Activated CD8-positive, alpha-beta memory T cell treated with anti-CD3 and anti-CD28 coated beads for 24 hours (primary cell): Measurements from ENCODE around the gene TAF7L.

Source experiments
- DNase-seq: peaks from one replicate; pipeline ENCODE4 v3.0.0-alpha.2; 2020

TAF7L gene

DNA sequence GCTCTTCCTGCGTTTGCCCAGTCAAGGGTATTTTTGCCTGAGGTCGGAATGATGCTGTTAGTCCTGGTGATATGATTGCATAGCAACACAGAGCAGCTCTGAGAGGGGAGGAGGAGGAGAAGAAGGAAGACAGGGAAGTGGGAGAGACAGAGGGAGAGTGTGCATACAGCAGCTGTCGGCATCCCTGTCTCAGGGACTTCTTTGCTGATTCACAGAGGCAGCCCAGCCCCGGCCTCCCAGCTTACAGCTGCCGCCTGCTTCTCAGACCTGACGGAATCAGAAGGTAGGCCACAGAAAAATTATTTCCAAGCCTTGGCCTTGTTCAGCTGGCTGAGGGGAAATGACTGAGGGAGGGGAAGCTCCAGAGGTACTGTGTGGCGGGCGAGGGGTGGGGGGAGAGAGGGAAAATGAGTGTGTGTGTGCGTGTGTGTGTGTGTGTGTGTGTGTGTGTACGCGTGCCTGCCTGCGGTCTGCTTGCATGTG, 71.2 kb downstream of the TAF7L start:
- DNase-seq: no peak

DNA sequence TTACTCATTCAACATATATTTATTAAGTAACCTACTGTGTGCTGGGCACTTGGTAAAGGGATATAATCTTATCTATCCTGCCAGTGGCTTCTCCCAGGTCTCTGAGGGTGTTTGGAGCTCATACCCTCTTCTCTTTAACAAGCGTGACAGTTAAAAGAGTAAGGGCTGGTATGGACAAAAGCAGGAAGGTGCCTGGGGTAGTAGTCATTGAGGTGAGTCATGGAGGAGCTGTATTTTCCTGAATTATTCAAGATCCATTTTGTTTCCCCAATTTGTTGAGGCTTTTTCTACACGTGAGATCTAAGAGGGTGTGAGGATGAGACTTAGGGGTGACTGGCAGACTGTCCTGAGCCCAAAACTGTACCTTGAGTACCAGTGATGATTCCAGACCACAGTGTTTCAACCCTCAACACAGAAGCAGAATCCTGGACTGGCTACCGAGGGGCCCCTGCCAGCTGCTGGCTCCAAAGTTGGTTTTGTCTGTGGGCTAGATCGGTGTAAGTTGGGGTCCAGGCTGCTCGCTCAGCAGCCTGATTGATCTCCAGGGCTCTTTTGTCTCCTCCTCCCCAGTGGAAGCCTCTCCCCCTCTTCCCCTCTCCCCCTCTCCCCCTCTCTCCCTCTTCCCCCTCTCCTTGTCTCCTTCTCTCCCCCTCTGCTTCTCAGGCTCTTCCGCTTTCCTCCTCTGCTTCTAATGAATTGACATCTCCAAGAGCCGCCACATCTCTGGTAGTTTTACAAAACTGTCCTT, 71.8 kb downstream of the TAF7L start, which contains the start of gene DRP2:
DRP2 (plus strand) TSS at position 671 of the 748 bp plus-strand sequence. CDS start 11,862 bp downstream, outside the sequence.
- no peak for DNase-seq
